ELR (cell line): Measurements from ENCODE around the gene ZSCAN2.
"Not testable (repeated sequence)": the region's sequence is repeated elsewhere in the genome, so short reads cannot be mapped to it uniquely, and the experiment has no call there.

Experiments used
- DNase-seq: peaks from one replicate; pipeline ENCODE4 v3.0.0-alpha.2; 2015; ENCODE audit warnings: low read depth

ZSCAN2 gene

DNA sequence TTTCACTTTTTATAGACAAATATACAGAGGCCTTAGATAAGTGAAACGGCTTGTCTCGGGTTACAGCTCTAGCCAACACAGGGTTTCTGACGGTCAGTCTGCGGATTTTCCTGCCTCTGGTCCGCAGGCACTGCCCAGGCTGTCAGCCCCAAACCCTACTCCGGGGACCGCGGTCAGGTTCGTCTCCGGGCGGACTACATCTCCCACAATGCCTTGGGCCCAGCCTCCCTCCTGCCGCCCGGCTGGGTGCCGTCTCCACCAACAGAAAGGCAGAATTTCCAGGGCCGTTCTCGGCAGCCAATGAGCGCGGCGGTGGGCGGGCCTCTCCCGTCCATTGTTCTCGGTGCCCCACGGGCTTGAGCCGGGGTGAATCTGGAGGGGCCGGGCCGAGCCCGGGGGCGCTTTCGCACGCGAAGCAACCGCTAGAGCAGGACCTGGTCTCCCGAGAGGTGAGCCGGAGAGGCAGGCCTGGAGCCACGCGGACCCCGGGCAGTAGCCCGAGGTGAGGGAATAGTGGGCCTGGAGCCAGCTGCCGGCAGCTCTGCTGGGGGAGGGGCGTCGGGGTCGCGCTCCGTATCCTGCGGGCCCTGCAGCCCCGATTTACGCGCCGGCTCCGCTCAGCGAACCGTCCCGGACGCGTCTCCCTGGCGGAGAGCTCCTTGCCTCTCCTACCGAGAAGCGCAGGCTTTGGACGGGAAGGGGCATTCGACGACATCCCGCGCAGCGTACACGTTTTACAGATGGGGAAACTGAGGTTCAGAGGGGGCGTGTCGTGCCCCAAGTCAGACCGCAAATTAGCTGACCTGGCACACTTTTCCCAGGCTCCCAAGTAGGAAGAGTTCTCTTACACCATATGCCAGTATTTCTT, at the start of gene ZSCAN2:
ZSCAN2 (plus strand) TSS at position 323 of the 868 bp plus-strand sequence. CDS start 2,919 bp downstream, outside the sequence.
- DNase-seq = peak; percentile 95

DNA sequence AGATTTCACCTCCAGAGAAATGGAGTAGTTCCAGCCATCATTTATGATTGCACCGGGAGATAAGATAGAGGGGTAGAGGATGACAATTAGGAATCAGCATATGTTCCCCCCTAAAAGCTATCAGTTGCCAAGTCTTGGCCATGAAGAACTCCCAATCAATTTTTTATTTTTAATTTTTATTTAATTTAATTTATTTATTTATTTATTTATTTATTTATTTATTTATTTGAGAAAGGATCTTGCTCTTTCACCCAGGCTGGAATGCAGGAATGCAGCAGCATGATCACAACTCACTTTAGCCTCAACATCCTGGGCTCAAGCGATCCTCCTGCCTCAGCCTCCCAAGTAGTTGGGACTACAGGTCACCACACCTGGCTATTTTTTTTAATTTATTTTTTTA, 49.2 kb upstream of the ZSCAN2 start:
- DNase-seq = not testable (repeated sequence)

DNA sequence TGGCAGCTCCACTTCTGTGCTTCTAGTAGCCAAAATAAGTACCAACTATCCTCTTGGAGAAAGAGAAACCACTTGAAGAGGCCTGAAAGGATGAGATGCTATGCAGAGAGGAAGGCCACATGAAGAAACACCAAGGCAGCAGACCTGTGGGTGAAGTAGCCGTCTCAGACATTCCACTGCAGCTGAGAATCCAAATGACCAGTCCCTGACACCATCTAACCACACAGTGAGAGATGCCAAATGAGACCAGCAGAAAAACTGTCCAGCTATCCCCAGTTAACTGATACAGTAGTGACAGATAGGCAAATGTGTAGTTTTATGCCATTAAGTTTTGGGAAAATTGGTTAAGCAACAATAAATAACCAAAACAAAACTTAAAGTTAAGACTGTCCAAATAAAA, 47.9 kb upstream of the ZSCAN2 start:
- peak; percentile 43 for DNase-seq

DNA sequence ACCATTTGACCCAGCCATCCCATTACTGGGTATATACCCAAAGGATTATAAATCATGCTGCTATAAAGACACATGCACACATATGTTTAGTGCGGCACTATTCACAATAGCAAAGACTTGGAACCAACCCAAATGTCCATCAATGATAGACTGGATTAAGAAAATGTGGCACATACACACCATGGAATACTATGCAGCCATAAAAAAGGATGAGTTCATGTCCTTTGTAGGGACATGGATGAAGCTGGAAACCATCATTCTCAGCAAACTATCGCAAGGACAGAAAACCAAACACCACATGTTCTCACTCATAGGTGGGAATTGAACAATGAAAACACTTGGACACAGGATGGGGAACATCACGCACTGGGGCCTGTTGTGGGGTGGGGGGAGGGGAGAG, 44.1 kb upstream of the ZSCAN2 start:
- not testable (repeated sequence) for DNase-seq

DNA sequence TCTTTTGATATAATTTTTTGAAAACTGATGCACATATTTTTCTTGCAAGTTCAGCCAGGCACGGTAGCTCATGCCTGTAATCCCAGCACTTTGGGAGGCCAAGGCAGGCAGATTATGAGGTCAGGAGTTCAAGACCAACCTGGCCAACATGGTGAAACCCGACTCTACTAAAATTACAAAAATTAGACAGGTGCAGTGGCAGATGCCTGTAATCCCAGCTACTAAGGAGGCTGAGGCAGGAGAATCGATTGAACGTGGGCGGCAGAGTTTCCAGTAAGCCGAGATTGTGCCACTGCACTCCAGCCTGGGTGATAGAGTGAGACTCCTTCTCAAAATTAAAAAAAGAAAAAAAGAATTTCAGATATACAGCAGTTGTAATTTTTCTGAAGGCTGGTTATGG, 32.8 kb upstream of the ZSCAN2 start:
- not testable (repeated sequence) for DNase-seq

DNA sequence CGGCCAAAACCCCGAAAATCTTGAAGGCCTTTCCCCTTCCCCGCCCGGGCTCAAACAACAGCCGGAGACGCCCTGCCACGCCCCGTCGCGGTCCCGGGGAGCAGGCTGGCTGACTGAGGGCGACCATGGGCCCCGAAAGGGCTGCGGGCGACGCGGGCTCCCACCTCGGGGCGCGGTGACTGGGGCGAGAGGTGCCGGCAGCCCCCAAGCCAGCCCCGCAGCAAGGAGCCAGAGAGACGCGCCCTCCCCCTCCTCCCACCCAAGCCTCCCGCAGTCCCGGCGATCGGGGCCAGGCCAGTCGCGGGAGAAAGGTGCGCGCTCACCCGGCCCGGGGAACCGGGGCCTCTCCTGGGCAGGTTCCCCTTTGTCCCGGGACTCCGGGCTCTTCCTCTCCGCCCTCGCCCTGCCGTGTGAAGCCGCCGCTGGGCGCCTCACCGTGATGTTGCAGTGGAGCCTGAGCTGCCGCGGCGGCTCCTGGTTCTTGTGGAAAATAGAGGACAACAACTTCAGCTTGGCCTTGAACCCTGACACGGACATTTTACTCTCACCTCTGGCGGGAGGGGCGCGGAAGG, 30.6 kb upstream of the ZSCAN2 start:
- peak; percentile 48 for DNase-seq

DNA sequence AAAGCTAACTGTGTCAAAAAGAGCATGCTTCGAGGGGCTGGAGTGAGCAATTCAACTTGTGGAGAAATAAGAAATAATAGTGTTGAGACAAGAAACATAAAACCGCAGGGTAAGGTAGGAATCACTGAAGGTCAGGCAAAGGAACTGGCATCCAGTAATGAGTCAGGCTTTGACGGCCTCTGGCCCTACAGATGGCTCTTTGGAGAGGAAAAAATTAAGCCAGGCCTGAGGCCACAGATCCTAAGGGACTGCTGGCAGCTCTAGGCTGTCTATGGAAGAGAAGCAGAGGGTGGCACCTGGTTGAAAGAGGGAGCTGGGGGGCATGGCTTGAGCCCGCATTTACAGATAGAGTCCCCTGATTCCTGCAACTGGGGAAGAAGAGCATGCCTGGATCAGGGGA, 28.6 kb upstream of the ZSCAN2 start:
- DNase-seq = peak; percentile 36

DNA sequence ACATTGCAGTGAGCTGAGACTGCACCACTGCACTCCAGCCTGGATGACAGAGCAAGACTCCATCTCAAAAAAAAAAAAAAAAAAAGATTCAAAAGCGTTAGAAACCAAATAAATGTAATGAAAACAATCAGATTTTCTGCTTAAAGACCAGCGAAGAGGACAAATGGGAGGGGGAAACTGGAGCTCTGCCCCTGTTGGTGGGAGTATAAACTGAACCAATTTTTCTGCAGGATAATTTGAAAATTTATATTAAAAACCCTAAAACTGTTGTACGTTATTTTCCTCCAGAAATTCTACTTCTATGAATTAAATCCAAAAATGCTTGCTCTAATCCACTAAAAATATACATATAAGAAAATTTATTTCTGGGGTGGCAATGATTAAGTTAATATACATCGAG, 25.3 kb upstream of the ZSCAN2 start:
- DNase-seq = no peak

DNA sequence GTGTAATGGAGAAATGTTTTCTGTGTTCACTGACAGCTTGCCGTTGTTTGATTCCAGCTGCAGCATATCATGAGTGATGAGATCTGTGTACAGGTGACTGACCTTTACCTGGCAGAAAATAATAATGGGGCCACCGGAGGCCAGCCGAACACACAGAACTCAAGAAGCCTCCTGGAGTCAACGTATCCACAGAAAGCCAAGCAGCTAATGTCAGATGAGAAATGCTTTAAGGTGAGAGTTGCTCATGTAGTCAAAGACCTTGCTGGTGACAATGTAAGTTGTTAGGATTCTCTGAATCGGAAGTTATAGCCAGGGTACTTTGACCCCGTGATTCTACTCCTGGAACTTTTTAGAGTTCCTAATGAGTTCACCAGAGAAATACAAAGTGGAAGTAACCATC, 22.9 kb upstream of the ZSCAN2 start:
- not testable (repeated sequence) for DNase-seq

DNA sequence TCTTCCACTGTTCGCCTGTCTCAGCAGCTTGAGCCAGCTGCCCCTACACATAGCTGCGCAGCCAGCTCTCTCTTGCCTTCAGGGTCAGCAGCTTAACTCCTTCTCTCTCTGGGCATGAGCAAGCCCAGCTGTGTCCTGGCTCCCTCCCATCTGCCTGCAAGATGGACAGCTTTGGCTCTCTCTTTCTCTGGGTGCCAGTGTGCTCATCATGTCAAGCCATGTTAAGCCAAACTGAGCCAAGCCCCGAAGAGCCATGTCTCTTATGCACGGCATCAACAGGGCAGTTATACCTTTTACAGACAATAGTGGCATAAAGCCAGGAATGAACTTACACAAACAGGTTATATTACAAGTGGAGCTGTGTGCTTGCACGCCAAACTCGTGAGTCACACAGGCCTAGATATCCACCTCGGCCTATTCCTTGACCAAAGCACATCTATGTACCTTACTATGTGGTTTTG, 21.5 kb upstream of the ZSCAN2 start:
- peak; percentile 67 for DNase-seq

DNA sequence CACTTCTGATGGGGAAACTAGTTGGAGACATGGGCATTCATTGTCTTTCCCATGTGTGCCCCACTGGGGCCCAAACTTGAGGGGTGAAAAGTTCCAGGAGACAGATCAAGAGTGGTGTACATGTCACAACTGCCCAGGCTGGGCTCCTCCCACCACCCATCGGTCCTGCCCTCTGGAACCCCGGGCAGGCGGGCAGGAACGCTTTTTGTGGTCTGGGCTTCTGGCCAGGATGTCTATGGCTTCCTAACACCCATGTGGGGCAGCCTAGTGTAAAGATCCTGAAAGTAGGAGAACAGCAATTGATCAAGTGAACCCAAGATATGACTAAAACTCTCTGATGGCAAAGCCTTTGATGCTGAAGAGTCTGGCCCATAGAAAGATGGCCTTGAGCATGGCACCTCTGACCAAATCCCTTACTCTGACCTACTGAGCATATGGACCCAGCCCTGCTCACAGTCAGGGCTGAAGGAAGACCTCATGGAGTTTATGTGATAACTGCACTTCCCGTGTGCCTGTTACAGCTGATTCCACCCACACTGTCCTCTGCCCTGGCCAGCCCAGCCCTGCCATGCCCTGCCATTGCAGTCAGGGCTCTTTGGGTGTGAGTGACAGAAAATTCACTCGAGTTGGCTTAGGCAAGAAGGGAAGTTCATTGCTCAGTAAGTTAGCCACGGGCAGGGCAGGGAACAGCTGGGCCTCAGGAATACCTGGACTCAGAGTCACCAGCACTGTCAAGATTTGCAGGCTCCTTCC, 19.0 kb upstream of the ZSCAN2 start:
- DNase-seq = not testable (repeated sequence)

DNA sequence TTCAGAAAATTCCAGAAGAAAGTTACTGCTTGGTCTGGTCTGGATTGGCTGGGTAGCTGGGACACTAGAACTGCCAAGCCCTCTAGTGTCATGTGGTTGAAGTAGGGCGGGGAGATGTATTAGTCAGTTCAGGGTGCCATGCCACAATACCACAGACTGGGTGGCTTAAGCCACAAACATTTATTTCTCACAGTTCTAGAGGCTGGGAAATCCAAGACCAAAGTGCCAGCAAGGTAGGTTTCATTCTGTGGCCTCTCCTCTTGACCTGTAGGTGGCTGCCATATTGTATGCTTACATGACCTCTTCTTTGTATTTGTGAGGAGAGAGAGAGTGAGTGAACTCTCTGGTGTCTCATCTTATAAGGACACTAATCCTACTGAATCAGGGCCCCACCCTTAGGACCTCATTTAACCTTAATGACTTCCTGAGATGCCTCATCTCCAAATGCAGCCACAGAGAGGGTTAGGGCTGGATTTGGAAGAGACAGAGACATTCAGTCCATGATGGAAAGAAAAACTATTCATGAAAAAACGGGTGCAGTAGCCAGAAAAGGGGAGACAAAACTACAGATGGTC, 18.1 kb upstream of the ZSCAN2 start:
- DNase-seq = peak; percentile 51

DNA sequence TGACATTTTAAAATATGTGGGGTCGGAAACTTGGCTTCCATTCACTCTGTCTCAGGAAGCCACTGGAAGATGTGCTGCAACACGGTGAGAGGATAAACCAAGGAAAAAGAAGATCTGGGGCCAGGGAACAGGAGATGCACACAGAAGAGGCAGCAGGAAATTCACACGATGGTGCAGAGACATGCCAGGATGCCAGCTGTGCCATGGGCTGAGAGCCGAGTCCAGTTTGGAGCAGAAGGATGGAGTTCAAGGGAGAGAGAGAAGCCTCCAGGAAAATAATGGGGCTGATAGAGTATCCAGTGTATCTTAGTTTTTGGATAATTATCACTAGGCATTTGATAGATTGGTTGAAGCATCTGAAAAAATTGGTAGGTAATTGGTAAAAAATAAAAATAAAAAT, 16.9 kb upstream of the ZSCAN2 start:
- DNase-seq = not testable (repeated sequence)

DNA sequence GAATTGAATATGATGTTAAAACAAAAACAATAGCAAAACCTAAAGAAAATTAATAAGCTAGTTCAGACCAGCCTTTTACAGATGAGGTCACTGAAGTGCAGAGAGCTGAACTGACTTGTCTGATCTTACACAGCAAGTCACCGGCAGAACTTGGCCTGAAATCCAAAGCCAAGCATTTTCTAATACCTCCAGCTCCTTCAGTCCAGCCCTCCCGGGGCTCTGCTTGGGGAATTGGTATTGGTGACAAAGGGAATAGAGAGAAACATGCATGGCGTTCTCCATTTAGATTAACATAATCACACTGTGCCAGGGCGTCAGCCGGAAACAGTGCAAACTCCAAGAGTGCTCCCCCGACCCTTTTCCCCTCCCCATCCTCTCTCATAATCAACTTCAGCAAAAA, 14.1 kb upstream of the ZSCAN2 start:
- DNase-seq = no peak

DNA sequence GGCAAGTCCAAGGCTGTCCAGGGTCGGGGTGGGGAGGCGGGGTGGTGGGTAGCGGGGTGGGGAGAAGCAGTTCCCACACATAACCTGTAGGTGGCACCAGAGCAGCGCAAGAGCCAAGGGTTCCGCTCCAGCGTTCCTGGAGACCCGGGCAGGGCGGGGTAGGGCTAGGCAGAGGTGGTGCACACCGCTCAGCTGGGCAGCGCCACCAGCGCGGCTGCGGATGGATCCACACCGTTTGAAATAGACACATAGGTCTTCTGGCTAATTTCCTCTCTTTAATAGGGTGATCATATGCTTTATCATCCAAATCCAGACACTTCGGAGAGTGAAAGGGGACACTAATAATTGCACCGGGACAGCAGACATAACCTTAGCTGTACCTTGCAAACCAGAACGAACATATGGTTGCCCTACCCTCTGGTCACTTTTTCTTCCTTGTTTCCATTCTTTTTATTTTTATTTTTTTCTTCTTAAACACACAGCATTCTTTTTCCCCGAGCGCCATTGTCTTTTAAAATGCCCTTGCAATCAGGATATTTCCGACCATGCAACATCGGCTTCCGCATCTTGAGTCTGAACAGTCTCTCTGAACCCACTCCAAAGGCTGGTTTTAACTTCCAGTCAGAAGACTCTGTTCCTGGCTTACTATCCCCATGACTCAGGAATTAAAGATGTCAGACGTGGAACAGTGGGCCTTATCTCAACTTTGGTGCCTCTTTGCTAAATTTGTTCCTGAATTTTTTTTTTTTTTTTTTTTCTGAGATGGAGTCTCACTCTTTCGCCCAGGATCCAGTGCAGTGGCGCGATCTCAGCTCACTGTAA, 12.5 kb upstream of the ZSCAN2 start:
- peak; percentile 89 for DNase-seq

DNA sequence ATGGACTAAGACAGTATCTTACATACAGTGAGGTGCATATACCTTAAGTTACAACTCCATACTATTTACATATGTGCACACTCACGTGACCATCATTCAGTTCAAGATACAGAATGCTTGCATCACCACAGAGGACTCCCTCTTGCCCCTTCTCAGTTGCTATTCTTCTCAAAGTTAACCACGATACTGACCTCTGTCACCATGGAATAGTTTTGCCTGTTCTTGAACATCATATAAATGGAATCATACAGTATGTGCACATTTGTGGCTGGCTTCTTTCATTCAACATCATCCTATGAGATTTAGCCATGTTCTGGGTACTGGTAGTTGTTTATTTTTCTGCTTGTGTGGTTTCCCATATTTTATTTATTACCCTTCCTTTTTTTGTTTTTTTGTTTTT, 10.4 kb upstream of the ZSCAN2 start:
- no peak for DNase-seq

DNA sequence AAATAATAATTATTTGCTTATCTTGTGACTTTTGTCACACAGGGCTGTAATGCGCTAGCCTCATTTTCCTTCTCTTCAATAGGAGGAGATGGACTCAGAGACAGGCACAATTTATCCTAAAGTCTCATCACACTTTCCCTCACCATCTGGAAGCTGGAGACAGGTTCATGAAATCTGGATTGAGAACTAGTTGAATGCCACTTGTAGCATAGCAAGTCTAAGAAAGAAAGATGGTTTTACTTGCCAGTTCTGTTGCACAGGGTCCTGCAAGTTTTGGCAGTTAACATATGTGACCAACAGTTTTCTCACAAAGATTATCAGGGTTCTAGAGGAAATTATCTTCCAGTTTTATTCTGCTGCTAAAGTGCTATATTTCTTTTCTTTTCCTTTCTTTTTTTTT, 9.0 kb upstream of the ZSCAN2 start:
- DNase-seq = no peak

DNA sequence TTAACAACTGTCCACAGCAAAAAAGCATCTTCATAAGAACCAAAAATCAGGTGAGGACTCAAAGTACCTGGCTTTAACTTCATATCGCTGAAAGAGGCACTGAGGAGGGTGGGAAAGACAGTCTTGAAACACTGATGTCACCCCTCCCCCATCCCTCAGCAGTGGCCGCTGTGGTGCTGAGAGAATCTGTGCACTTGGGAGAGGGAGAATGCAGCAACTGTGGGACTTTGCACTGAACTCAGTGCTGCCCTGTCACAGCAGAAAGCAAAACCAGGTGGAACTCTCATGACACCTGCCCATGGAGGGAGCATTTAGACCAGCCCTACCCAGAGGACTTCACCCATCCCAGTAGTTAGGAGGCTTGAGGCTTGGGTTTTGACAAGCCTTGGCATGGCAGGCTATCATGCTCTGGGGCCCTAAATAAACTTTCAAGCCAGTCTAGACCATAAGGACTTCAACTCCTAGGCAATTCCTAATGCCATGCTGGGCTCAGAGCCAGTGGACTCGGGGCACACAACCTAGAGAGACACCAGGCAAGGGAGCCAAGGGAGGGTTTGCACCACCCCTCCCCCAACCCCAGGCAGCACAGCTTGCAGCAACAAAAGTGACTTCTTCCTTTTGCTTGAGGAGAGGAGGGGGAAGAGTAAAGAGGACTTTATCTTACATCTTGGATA, 6.1 kb upstream of the ZSCAN2 start:
- DNase-seq = no peak

DNA sequence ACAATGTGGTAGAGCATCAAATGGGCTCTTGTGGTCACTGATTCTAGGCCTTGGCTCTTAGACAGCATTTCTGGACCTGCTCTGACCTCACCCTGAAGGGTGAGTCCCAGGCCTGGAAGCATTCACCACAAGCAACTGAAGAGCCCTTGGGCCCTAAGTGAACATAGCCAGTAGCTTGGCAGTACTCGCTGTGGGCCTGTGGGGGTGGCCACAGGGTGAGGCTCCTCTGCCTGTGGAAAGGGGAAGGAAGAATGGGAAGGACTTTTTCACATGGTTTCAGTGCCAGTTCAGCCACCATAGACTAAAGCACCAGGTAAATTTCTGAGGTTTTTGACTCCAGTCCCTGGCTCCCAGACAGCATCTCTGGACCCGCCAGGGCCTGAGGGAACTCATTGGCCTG, 5.1 kb upstream of the ZSCAN2 start:
- no peak for DNase-seq

DNA sequence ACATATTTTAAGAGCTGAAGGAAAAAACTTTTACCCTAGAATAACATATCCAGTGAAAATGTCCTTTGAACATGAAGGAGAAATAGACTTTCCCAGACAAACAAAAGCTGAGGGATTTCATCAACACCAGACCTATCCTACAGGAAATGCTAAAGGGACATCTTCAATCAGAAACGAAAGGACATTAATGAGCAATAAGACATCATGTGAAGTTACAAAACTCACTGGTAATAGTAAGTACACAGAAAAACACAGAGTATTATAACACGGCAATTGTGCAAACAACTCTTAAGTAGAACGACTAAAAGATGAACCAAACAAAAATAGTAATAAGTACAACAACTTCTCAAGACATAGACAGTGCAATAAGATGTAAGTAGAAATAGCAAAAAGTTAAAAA, 3.5 kb upstream of the ZSCAN2 start:
- DNase-seq = no peak

DNA sequence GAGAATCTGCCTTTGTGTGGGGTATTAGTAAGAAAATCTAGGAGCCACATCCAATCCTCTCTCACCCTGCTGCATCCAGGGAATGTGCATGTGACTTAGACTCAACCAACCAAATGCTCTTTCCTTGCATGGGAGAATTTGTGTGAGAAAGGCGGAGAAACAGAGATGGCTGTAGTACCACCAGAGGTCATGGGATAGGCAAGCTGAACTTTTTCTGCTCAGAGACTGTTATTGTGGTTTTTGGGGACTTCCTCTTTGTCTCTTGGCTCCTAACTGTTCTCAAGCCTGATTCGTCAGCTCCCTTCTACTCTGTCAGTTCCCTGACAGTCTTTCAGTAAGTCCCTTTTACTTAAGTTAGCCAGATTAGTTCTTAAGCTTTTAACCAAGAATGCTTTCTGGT, 2.6 kb upstream of the ZSCAN2 start:
- DNase-seq = peak; percentile 32
